GM12892 (cell line): ENCODE measurements around the gene MICAL3.

ENCODE experiments used
- POLR2A ChIP-seq: IDR thresholded peaks from 2 replicates; pipeline ENCODE4 v1.6.1; 2011; ENCODE audit warnings: low read depth, low read length, control low read depth
- POLR2AphosphoS5 ChIP-seq: IDR thresholded peaks from 2 replicates; pipeline ENCODE4 v1.6.1; 2011; ENCODE audit warnings: low read depth, low read length, control low read depth
- TAF1 ChIP-seq: IDR thresholded peaks from 2 replicates; pipeline ENCODE4 v1.6.1; 2011; ENCODE audit warnings: low read depth, mild to moderate bottlenecking, control low read depth, low read length, borderline replicate concordance

DNA sequence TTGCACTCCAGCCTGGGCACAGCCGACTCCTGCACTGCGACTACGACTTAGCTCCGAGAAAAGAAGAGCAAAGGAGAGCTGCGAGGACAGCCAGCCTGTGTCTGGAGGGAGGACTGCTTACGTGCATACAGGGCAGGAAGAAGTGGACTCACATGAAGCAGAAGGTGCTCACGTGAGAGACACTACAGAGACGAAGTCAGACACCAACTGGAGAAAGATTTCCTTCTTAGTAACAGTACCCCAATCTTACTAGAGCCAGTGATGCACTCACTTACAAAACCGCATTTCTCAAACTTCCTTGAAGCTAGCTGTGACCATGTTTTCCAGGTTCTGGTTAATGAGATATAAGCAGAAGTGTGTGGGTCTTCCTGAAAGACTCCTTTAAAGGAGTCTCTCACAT lies 67.7 kb downstream of the MICAL3 start:
- TF ChIP-seq POLR2A (no peak), TAF1 (no peak), POLR2AphosphoS5 (no peak)
